ENCODE measurements around the gene ZNF302. TPM values are rescaled to one million over a fixed set of nuclear protein-coding genes. Genes with fewer than 3 reads are reported as not detected.
A peak's percentile ranks its signal among the peaks of the same experiment; 100 is the strongest.

ZNF302 gene
- total and polyA plus RNA-seq, 8 donors: 23.8 to 94.2 (median 80.6) TPM

DNA sequence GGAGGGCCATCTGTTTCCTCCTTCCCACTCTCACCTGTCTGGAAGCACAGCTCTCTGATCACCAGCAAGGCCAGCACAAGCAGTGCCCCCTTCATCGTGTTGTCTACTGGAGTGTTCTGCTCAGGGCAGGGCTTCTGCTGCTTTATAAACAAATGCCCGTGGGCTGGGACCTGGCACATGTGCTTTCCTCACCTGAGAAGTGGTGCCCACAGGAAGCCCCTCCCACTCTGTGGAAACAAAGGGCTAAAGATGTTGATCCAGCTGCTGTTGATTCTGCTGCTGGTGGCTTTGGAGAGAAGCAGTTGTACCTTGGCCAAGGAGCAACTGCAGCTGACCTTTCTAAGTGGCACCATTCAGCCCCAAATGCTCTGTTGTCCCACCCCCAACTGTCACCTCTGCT lies 30.2 kb downstream of the ZNF302 start:
- no peaks in the 10 kb centered on the region for H3K4me1 ChIP-seq
- H3K4me3 ChIP-seq: no peak overlapping the region
- H3K36me3 ChIP-seq: no peaks in the 10 kb centered on the region
- H3K9me3 ChIP-seq: peaks cover 0 to 16% of the 10 kb centered on the region in 2 donors
- H3K27me3 ChIP-seq: no peaks in the 10 kb centered on the region
- TF ChIP-seq, protein P1, sequence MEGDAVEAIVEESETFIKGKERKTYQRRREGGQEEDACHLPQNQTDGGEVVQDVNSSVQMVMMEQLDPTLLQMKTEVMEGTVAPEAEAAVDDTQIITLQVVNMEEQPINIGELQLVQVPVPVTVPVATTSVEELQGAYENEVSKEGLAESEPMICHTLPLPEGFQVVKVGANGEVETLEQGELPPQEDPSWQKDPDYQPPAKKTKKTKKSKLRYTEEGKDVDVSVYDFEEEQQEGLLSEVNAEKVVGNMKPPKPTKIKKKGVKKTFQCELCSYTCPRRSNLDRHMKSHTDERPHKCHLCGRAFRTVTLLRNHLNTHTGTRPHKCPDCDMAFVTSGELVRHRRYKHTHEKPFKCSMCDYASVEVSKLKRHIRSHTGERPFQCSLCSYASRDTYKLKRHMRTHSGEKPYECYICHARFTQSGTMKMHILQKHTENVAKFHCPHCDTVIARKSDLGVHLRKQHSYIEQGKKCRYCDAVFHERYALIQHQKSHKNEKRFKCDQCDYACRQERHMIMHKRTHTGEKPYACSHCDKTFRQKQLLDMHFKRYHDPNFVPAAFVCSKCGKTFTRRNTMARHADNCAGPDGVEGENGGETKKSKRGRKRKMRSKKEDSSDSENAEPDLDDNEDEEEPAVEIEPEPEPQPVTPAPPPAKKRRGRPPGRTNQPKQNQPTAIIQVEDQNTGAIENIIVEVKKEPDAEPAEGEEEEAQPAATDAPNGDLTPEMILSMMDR (IDR thresholded peaks at IDR 0.05): no peak
- ATAC-seq (no peak), DNase-seq (no peak)
- H3K27ac ChIP-seq: no peak overlapping the region
- intact Hi-C loops (cut with DNase I): loop anchor here in 1 of 2 donors (10.0 kb wide), 1 partner anchor 63 kb away; no protein-coding TSS in a partner anchor

DNA sequence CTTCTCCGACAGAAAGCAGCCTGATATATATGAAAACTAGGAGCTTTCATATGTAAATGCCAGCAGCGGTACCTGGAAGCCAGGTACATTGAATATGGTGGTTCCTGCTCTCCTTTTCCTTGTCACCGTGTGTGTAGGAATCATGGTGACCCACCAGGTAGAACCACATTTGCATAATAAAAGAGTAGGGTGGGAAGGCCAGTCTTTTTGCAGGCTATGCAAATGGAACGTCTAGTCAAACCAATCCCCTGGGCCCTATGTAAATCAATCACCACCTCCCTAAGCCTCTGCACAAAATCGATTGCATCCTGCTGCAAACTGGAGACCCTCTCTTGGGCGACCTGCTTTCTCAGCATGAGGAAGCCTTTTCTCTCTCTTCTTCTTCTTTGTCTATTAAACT lies 34.4 kb downstream of the ZNF302 start:
- H3K27me3 ChIP-seq: no peaks in the 10 kb centered on the region
- H3K4me3 ChIP-seq: no peak overlapping the region
- H3K9me3 ChIP-seq: peaks cover 0 to 18% of the 10 kb centered on the region in 2 donors
- H3K4me1 ChIP-seq: no peaks in the 10 kb centered on the region
- no peaks in the 10 kb centered on the region for H3K36me3 ChIP-seq
- DNase-seq: no peak
- TF ChIP-seq, protein P1 (IDR thresholded peaks at IDR 0.05): no peak
- ATAC-seq: no peak
- intact Hi-C loops (cut with DNase I): loop anchor here in 1 of 2 donors (2.0 kb wide), 1 partner anchor 73 kb away; no protein-coding TSS in a partner anchor
- H3K27ac ChIP-seq: no peak overlapping the region

DNA sequence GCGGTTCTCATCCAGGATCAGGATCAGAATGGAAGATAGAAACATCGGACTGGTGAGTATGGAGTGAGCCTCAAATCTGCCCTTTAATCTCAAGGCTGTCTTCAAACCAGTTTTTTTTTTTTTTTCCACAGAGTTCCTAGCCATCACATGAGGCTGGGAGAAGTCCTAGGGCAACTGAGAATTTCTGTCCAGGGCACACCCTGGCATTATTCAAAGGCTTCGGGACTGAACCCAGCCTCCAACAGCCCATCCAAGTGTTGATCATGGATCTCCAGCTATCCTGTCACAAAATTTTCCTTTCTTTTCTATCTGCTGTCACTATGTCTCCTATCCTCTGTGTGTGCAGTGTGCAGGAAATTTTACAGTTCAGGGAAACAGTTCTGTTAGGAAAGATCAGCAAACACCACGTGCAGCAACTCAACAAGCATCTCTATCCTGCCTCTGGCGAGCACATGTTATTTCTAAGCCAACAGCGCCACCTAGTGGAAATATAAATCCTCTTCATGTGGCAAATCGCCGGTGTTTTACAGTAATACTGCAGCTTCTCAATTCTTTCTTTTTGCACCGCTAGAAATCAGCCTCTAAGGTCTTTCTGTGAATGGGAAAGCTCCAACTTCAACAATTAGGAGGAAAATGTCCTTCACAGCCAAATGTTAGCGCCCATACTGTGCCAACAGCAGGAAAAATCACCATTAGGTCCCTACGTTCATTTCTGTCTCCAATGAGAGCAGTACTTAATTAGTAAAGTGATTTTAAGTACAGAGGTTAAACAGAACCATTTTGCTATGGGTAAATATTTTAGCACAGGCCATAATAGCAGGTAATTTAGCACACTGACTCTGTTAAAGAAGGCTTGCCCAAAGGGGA lies 35.1 kb downstream of the ZNF302 start:
- Histone ChIP-seq H3K4me3 (no peak overlapping the region), H3K4me1 (no peaks in the 10 kb centered on the region), H3K27me3 (no peaks in the 10 kb centered on the region), H3K36me3 (no peaks in the 10 kb centered on the region), H3K27ac (no peak overlapping the region), H3K9me3 (peaks cover 0 to 11% of the 10 kb centered on the region in 2 donors)
- intact Hi-C loops (cut with DNase I): loop anchor here in 1 of 2 donors (2.0 kb wide), 1 partner anchor 74 kb away; no protein-coding TSS in a partner anchor
- peak in 2 of 4 donors; percentile 40 to 64 for DNase-seq
- TF ChIP-seq, protein P1 (IDR thresholded peaks at IDR 0.05): peak; percentile 71 to 76
- peak; percentile 92 for ATAC-seq

DNA sequence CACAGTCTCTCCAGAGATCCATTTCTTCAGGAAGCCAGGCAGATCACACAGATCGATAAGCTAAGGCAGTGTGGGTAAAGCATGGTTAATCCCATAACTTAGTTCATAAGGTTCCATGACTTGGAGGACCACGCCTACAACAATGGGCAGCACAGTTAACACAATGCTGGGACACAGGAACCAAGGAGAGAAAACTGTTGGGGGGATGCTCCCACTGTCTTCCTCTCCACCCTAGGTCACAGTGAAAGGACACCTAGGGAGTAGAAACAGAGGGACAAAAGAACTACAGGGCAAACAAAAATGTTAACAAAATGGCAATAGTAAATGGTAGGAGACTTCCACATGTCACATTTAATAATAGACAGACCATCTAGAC lies 35.8 kb downstream of the ZNF302 start:
- no peak for ATAC-seq
- no peak overlapping the region for H3K27ac ChIP-seq
- peaks cover 0 to 11% of the 10 kb centered on the region in 2 donors for H3K9me3 ChIP-seq
- DNase-seq: no peak
- H3K4me1 ChIP-seq: no peaks in the 10 kb centered on the region
- H3K36me3 ChIP-seq: no peaks in the 10 kb centered on the region
- TF ChIP-seq, protein P1 (IDR thresholded peaks at IDR 0.05): no peak
- intact Hi-C loops (cut with DNase I): loop anchor here in 1 of 2 donors (2.0 kb wide), 1 partner anchor 74 kb away; no protein-coding TSS in a partner anchor
- no peaks in the 10 kb centered on the region for H3K27me3 ChIP-seq
- no peak overlapping the region for H3K4me3 ChIP-seq

DNA sequence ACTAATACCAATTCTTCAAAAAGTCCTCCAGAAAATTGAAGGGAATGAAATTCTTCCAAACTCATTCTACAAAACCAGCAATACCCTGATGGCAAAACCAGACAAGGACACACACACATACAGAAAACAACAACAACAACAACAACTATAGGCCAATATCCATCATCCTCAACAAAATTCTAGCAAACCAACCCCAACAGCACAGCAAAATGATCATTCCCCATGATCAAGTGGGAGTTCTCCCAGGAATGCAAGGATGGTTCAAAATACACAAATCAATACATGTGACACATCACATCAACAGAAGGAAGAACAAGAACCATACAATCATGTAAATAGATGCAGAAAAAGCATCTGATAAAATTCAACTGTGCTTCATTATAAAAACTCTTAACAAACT lies 37.9 kb downstream of the ZNF302 start:
- no peak for ATAC-seq
- no peaks in the 10 kb centered on the region for H3K27me3 ChIP-seq
- intact Hi-C loops (cut with DNase I): no loop called here
- H3K9me3 ChIP-seq: peaks cover 0 to 11% of the 10 kb centered on the region in 2 donors
- no peaks in the 10 kb centered on the region for H3K36me3 ChIP-seq
- H3K27ac ChIP-seq: no peak overlapping the region
- H3K4me3 ChIP-seq: no peak overlapping the region
- DNase-seq: no peak
- TF ChIP-seq, protein P1 (IDR thresholded peaks at IDR 0.05): no peak
- H3K4me1 ChIP-seq: no peaks in the 10 kb centered on the region
